SK-N-SH treated with all-trans-retinoic acid at 6 μM for 48 hours (cell line): ENCODE measurements around the gene ABCC1.

Experiments
- ATAC-seq: fragments of 200-7000 bp; cut with Tn5 transposase; 3 replicates; pipeline ENCODE4 v1.9.1; 2020; ENCODE audit warnings: mild to moderate bottlenecking, moderate library complexity
- ARNTL ChIP-seq: fragments of 450-650 bp; formaldehyde crosslinking; IDR thresholded peaks from 2 replicates; pipeline ENCODE4 v1.5.0; 2020; ENCODE audit warnings: low read depth, mild to moderate bottlenecking, moderate library complexity, borderline replicate concordance
- CSDC2 ChIP-seq: fragments of 250-450 bp; sonication (Bioruptor Pico); IDR thresholded peaks from 2 replicates; pipeline ENCODE4 v1.5.0; 2020; ENCODE audit warnings: mild to moderate bottlenecking, moderate library complexity
- ESRRG ChIP-seq: fragments of 250-450 bp; sonication (Bioruptor Pico); IDR thresholded peaks from 2 replicates; pipeline ENCODE4 v1.6.1; 2021; ENCODE audit warnings: mild to moderate bottlenecking
- GLIS3 ChIP-seq: fragments of 250-450 bp; sonication (Bioruptor Pico); IDR thresholded peaks from 2 replicates; pipeline ENCODE4 v1.5.0; 2020; ENCODE audit warnings: mild to moderate bottlenecking, moderate library complexity
- ISL1 ChIP-seq: fragments of 250-450 bp; sonication (Bioruptor Pico); IDR thresholded peaks from 2 replicates; pipeline ENCODE4 v2.1.2; 2022; ENCODE audit warnings: mild to moderate bottlenecking, moderate library complexity
- PPARA ChIP-seq: fragments of 250-450 bp; sonication (Bioruptor Pico); IDR thresholded peaks from 2 replicates; pipeline ENCODE4 v1.5.0; 2020; ENCODE audit warnings: mild to moderate bottlenecking, borderline replicate concordance
- TCF4 ChIP-seq: fragments of 250-450 bp; sonication (Bioruptor Pico); IDR thresholded peaks from 2 replicates; pipeline ENCODE4 v1.8.0; 2021; ENCODE audit warnings: mild to moderate bottlenecking, moderate library complexity, borderline replicate concordance
- TOX ChIP-seq: fragments of 250-450 bp; sonication (Bioruptor Pico); IDR thresholded peaks from 2 replicates; pipeline ENCODE4 v1.8.0; 2021; ENCODE audit warnings: mild to moderate bottlenecking, moderate library complexity, borderline replicate concordance
- ZFP30 ChIP-seq: fragments of 450-650 bp; formaldehyde crosslinking; IDR thresholded peaks from 2 replicates; pipeline ENCODE4 v1.5.0; 2022; ENCODE audit warnings: mild to moderate bottlenecking, moderate library complexity
- ZNF70 ChIP-seq: fragments of 450-650 bp; formaldehyde crosslinking; IDR thresholded peaks from 2 replicates; pipeline ENCODE4 v1.5.0; 2020; ENCODE audit warnings: mild to moderate bottlenecking, moderate library complexity
- TF ChIP-seq, protein P1 (sequence below): fragments of 250-450 bp; sonication (Bioruptor Pico); IDR thresholded peaks from 2 replicates; pipeline ENCODE4 v1.5.1; 2021; ENCODE audit warnings: mild to moderate bottlenecking, moderate library complexity
- TF ChIP-seq, protein P2 (sequence below): fragments of 250-450 bp; sonication (Bioruptor Pico); IDR thresholded peaks from 2 replicates; pipeline ENCODE4 v1.8.0; 2020; ENCODE audit warnings: mild to moderate bottlenecking, moderate library complexity, borderline replicate concordance
- TF ChIP-seq, protein P3 (sequence below): fragments of 250-450 bp; sonication (Bioruptor Pico); IDR thresholded peaks from 2 replicates; pipeline ENCODE4 v1.5.0; 2020; ENCODE audit warnings: mild to moderate bottlenecking, moderate library complexity

The ABCC1 gene

DNA sequence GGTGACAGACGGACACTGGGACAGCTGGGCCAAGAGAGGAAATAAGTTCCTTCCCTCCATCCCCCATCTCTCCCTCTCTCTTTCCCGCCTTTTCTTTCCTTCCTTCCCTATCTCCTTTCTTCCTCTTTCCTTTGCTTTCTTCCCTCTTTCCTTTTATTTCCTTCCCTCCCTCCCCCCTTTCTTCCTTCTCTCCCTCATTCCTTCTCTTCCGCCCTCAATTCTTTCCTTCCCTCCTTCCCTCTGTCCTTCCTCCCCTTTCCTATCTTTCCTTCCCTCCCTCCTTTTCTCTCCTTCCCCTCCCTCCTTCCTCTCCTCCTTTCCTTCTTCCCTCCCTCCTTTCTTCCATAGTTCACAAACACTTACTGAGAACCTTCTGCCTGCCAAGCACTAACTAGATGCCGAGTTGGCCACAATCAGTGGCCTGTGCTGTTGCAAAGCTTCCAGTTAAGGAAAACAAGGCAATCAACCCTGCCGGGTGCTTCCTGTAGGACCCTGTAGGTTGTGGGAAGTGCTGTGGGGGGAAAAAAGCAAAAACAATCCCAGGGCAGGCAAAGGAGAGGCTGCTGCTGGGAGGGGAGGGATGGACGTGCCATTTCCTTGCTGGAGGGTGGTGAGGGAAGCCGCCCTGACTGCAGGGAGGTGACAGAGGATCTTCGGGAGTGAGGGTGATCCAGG is 242.2 kb downstream of the ABCC1 start:
- ATAC-seq, result no peak

More for the DNA sequence above, 242.2 kb downstream of the ABCC1 start:
- TF ChIP-seq, protein P1, sequence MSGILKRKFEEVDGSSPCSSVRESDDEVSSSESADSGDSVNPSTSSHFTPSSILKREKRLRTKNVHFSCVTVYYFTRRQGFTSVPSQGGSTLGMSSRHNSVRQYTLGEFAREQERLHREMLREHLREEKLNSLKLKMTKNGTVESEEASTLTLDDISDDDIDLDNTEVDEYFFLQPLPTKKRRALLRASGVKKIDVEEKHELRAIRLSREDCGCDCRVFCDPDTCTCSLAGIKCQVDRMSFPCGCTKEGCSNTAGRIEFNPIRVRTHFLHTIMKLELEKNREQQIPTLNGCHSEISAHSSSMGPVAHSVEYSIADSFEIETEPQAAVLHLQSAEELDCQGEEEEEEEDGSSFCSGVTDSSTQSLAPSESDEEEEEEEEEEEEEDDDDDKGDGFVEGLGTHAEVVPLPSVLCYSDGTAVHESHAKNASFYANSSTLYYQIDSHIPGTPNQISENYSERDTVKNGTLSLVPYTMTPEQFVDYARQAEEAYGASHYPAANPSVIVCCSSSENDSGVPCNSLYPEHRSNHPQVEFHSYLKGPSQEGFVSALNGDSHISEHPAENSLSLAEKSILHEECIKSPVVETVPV, result no peak
- TF ChIP-seq ESRRG (no peak), PPARA (no peak), TCF4 (CRISPR knock-in tag) (no peak), ZFP30 (no peak), ARNTL (no peak), ISL1 (CRISPR knock-in tag) (no peak), TOX (CRISPR knock-in tag) (no peak), GLIS3 (CRISPR knock-in tag) (no peak), ZNF70 (no peak), CSDC2 (no peak)
- TF ChIP-seq, protein P2, sequence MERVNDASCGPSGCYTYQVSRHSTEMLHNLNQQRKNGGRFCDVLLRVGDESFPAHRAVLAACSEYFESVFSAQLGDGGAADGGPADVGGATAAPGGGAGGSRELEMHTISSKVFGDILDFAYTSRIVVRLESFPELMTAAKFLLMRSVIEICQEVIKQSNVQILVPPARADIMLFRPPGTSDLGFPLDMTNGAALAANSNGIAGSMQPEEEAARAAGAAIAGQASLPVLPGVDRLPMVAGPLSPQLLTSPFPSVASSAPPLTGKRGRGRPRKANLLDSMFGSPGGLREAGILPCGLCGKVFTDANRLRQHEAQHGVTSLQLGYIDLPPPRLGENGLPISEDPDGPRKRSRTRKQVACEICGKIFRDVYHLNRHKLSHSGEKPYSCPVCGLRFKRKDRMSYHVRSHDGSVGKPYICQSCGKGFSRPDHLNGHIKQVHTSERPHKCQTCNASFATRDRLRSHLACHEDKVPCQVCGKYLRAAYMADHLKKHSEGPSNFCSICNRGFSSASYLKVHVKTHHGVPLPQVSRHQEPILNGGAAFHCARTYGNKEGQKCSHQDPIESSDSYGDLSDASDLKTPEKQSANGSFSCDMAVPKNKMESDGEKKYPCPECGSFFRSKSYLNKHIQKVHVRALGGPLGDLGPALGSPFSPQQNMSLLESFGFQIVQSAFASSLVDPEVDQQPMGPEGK (CRISPR knock-in tag), result no peak
- TF ChIP-seq, protein P3, sequence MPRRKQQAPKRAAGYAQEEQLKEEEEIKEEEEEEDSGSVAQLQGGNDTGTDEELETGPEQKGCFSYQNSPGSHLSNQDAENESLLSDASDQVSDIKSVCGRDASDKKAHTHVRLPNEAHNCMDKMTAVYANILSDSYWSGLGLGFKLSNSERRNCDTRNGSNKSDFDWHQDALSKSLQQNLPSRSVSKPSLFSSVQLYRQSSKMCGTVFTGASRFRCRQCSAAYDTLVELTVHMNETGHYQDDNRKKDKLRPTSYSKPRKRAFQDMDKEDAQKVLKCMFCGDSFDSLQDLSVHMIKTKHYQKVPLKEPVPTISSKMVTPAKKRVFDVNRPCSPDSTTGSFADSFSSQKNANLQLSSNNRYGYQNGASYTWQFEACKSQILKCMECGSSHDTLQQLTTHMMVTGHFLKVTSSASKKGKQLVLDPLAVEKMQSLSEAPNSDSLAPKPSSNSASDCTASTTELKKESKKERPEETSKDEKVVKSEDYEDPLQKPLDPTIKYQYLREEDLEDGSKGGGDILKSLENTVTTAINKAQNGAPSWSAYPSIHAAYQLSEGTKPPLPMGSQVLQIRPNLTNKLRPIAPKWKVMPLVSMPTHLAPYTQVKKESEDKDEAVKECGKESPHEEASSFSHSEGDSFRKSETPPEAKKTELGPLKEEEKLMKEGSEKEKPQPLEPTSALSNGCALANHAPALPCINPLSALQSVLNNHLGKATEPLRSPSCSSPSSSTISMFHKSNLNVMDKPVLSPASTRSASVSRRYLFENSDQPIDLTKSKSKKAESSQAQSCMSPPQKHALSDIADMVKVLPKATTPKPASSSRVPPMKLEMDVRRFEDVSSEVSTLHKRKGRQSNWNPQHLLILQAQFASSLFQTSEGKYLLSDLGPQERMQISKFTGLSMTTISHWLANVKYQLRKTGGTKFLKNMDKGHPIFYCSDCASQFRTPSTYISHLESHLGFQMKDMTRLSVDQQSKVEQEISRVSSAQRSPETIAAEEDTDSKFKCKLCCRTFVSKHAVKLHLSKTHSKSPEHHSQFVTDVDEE (CRISPR knock-in tag), result no peak
- TF ChIP-seq, all 23 proteins: peak for 0
